ENCODE data around the gene ZNF362.

GRCh38 chr1:33332881-33333280 lies 76.6 kb downstream of the ZNF362 start:
- no peak for TF ChIP-seq CTCF (IDR thresholded peaks at IDR 0.05; ENCODE audit: borderline replicate concordance, extremely low read depth, low read length, poor library complexity, severe bottlenecking)
- no peak for TF ChIP-seq EZH2 (IDR thresholded peaks at IDR 0.05; ENCODE audit: borderline replicate concordance, low read depth, low read length, severe bottlenecking)

All from DND-41 (cell line).